Vagina (tissue), 2 donors: ENCODE measurements around the gene TSPAN19.

ENCODE experiments used
- POLR2A ChIP-seq, 2 donors: fragments of 450-650 bp; IDR thresholded peaks; one replicate each; pipeline ENCODE4 v1.6.1; 2017; ENCODE audit warnings: antibody characterized with exemption in 2 of 2, mild to moderate bottlenecking in 2 of 2, moderate library complexity in 2 of 2
- TF ChIP-seq, protein P1 (sequence below), 3 experiments: fragments of 450-650 bp in 2 of 3; fragments of 200-600 bp in 1 of 3; sonication (generic) in 1 of 3; IDR thresholded peaks; one replicate each; pipeline ENCODE4 v1.5.1; 2017 to 2019; ENCODE audit warnings: antibody characterized with exemption in 3 of 3, mild to moderate bottlenecking in 2 of 3, moderate library complexity in 2 of 3

DNA sequence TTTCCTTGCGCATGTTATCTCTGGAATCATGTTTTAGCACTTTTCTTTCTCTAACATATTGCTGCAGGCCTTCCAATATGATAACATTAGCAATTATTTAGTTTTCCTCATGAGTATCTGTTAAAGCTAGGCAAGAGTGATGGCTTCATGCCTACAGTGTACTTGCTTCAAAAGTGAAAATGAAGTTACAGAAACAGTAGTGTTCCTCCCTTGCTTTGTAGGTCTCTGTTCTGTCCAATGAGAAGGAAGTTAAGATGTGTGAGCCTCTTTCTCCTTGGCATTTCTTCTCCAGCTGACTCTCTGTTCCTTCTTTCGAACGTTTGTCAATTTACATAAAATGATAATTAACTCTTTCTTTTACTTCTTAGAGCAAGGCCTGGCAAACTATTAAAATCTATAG lies 22.3 kb upstream of the TSPAN19 start:
- TF ChIP-seq, protein P1, sequence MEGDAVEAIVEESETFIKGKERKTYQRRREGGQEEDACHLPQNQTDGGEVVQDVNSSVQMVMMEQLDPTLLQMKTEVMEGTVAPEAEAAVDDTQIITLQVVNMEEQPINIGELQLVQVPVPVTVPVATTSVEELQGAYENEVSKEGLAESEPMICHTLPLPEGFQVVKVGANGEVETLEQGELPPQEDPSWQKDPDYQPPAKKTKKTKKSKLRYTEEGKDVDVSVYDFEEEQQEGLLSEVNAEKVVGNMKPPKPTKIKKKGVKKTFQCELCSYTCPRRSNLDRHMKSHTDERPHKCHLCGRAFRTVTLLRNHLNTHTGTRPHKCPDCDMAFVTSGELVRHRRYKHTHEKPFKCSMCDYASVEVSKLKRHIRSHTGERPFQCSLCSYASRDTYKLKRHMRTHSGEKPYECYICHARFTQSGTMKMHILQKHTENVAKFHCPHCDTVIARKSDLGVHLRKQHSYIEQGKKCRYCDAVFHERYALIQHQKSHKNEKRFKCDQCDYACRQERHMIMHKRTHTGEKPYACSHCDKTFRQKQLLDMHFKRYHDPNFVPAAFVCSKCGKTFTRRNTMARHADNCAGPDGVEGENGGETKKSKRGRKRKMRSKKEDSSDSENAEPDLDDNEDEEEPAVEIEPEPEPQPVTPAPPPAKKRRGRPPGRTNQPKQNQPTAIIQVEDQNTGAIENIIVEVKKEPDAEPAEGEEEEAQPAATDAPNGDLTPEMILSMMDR (IDR thresholded peaks at IDR 0.05), result no peak
- TF ChIP-seq POLR2A (IDR thresholded peaks at IDR 0.05), result no peak
